Activated naive CD4-positive, alpha-beta T cell treated with anti-CD3 and anti-CD28 coated beads, Interleukin-2, amount 50 U/mL, for 72 hours (primary cell): ENCODE results near the gene DDTL. TPM values are rescaled to one million over a fixed set of nuclear protein-coding genes. Genes with fewer than 3 reads are reported as not detected.
"Not testable (repeated sequence)": the region's sequence is repeated elsewhere in the genome, so short reads cannot be mapped to it uniquely, and the experiment has no call there.

Experiments used
- ATAC-seq, 2 donors: fragments of 150-1000 bp; cut with Tn5 transposase; 2 replicates each; pipeline ENCODE4 v1.10.0; 2021; ENCODE audit warnings: mild to moderate bottlenecking in 2 of 2, moderate library complexity in 2 of 2
- DNase-seq, 2 donors: peaks; one replicate each; pipeline ENCODE4 v3.0.0; 2021 to 2022; ENCODE audit warnings: low spot score in 2 of 2
- H3K27ac Mint-ChIP-seq, 2 donors: one replicate each; pipeline ENCODE4 v1.8.0; 2022; ENCODE audit warnings: mild to moderate bottlenecking in 2 of 2, mixed read lengths in 2 of 2
- H3K36me3 Mint-ChIP-seq, 2 donors: one replicate each; pipeline ENCODE4 v1.8.0; 2022; ENCODE audit warnings: mixed read lengths in 2 of 2
- H3K9me3 Mint-ChIP-seq, 2 donors: one replicate each; pipeline ENCODE4 v1.8.0; 2022; ENCODE audit warnings: mixed read lengths in 2 of 2
- total RNA-seq, 2 donors: library from RNA; stranded (reverse); gene quantifications; one replicate each; pipeline ENCODE4 v1.2.3, GENCODE V29; 2022

The DDTL gene
- total RNA-seq, 2 donors from 2014 or later, result 1.9 to 2.8 TPM

- H3K36me3 Mint-ChIP-seq, H3K9me3 Mint-ChIP-seq: not testable (repeated sequence)
- DNase-seq (peak in 1 of 2 donors; percentile 54), ATAC-seq (peak; percentile 28 to 42)
- peak overlapping the region in 1 of 2 donors; percentile 26 for H3K27ac Mint-ChIP-seq
These were observed 23.0 kb downstream of the DDTL start for GRCh38 chr22:23989583-23990244.

- not testable (repeated sequence) for H3K27ac Mint-ChIP-seq, ATAC-seq, H3K9me3 Mint-ChIP-seq, H3K36me3 Mint-ChIP-seq
- DNase-seq, result peak in 1 of 2 donors; percentile 52
These were observed 26.4 kb downstream of the DDTL start for GRCh38 chr22:23993080-23993479.

- ATAC-seq, result peak in 1 of 2 donors; percentile 47
- not testable (repeated sequence) for H3K27ac Mint-ChIP-seq, H3K36me3 Mint-ChIP-seq, H3K9me3 Mint-ChIP-seq
- DNase-seq, result peak in 1 of 2 donors; percentile 39
These were observed 27.0 kb downstream of the DDTL start for GRCh38 chr22:23993581-23994177.

- Mint-ChIP-seq H3K36me3 (no peaks in the 10 kb centered on the region), H3K9me3 (no peaks in the 10 kb centered on the region), H3K27ac (no peak overlapping the region)
- no peak for ATAC-seq
- DNase-seq, result no peak
These were observed 30.4 kb downstream of the DDTL start for GRCh38 chr22:23997092-23997491.

GRCh38 chr22:23999779-24000178, 33.1 kb downstream of the DDTL start:
- ATAC-seq, H3K36me3 Mint-ChIP-seq, H3K9me3 Mint-ChIP-seq, DNase-seq: not testable (repeated sequence)
- H3K27ac Mint-ChIP-seq, result peak overlapping the region in 1 of 2 donors; percentile 44

- Mint-ChIP-seq H3K36me3 (no peaks in the 10 kb centered on the region), H3K27ac (no peak overlapping the region), H3K9me3 (no peaks in the 10 kb centered on the region)
- no peak for DNase-seq
- ATAC-seq, result no peak
These were observed 34.6 kb downstream of the DDTL start for GRCh38 chr22:24001314-24001713.

GRCh38 chr22:24002272-24002671, 35.6 kb downstream of the DDTL start:
- H3K9me3 Mint-ChIP-seq, result no peaks in the 10 kb centered on the region
- no peaks in the 10 kb centered on the region for H3K36me3 Mint-ChIP-seq
- no peak for ATAC-seq
- DNase-seq, result no peak
- no peak overlapping the region for H3K27ac Mint-ChIP-seq

- ATAC-seq (no peak), DNase-seq (no peak)
- no peaks in the 10 kb centered on the region for H3K36me3 Mint-ChIP-seq
- H3K27ac Mint-ChIP-seq, result no peak overlapping the region
- no peaks in the 10 kb centered on the region for H3K9me3 Mint-ChIP-seq
These were observed 36.2 kb downstream of the DDTL start for GRCh38 chr22:24002851-24003250.

- H3K36me3 Mint-ChIP-seq, result no peaks in the 10 kb centered on the region
These were observed 37.2 kb downstream of the DDTL start for GRCh38 chr22:24003887-24004286.

GRCh38 chr22:24005201-24005600, 38.5 kb downstream of the DDTL start, which contains the start of gene GSTT4:
GSTT4 (minus strand) TSS chr22:24005453; CDS start chr22:24005356, 97 bp downstream.
- DNase-seq (no peak), ATAC-seq (no peak)
- H3K27ac Mint-ChIP-seq, result peak within 1 kb of the TSS in 1 of 2 donors; percentile 46
- H3K9me3 Mint-ChIP-seq, result peaks cover 0 to 5% of the 10 kb centered on the region in 2 donors
- no peaks in the 10 kb centered on the region for H3K36me3 Mint-ChIP-seq

More at GRCh38 chr22:24003887-24004286, 37.2 kb downstream of the DDTL start:
- DNase-seq (no peak), ATAC-seq (no peak)
- no peak overlapping the region for H3K27ac Mint-ChIP-seq
- no peaks in the 10 kb centered on the region for H3K9me3 Mint-ChIP-seq

- H3K27ac Mint-ChIP-seq, result no peak overlapping the region
- DNase-seq (no peak), ATAC-seq (no peak)
- peaks cover 0 to 5% of the 10 kb centered on the region in 2 donors for H3K9me3 Mint-ChIP-seq
- H3K36me3 Mint-ChIP-seq, result no peaks in the 10 kb centered on the region
These were observed 39.7 kb downstream of the DDTL start for GRCh38 chr22:24006207-24006913.

GRCh38 chr22:24006914-24007214, 40.2 kb downstream of the DDTL start:
- H3K36me3 Mint-ChIP-seq, result no peaks in the 10 kb centered on the region
- DNase-seq, result no peak
- H3K27ac Mint-ChIP-seq, result no peak overlapping the region
- peaks cover 0 to 5% of the 10 kb centered on the region in 2 donors for H3K9me3 Mint-ChIP-seq
- ATAC-seq, result no peak

GRCh38 chr22:24007253-24008021, 40.7 kb downstream of the DDTL start:
- H3K9me3 Mint-ChIP-seq, result peaks cover 0 to 5% of the 10 kb centered on the region in 2 donors
- no peak for ATAC-seq
- H3K27ac Mint-ChIP-seq, result no peak overlapping the region
- no peak for DNase-seq
- no peaks in the 10 kb centered on the region for H3K36me3 Mint-ChIP-seq

GRCh38 chr22:24008022-24008283, 41.3 kb downstream of the DDTL start:
- DNase-seq (no peak), ATAC-seq (no peak)
- Mint-ChIP-seq H3K27ac (no peak overlapping the region), H3K9me3 (peaks cover 0 to 5% of the 10 kb centered on the region in 2 donors), H3K36me3 (no peaks in the 10 kb centered on the region)

- no peak for DNase-seq
These were observed 41.9 kb downstream of the DDTL start for GRCh38 chr22:24008381-24009226.

More at GRCh38 chr22:24008381-24009226, 41.9 kb downstream of the DDTL start:
- H3K9me3 Mint-ChIP-seq, result peaks cover 0 to 5% of the 10 kb centered on the region in 2 donors
- no peak overlapping the region for H3K27ac Mint-ChIP-seq
- no peak for ATAC-seq
- peaks cover 0 to 4% of the 10 kb centered on the region in 2 donors for H3K36me3 Mint-ChIP-seq
